ENCODE results near the gene XYLT1.

Gene XYLT1

GRCh38 chr16:17382949-17383863 lies 87.6 kb downstream of the XYLT1 start:
- no peak overlapping the region for H3K4me3 ChIP-seq (ENCODE audit: low read depth, low read length)
- TF ChIP-seq, protein P1, sequence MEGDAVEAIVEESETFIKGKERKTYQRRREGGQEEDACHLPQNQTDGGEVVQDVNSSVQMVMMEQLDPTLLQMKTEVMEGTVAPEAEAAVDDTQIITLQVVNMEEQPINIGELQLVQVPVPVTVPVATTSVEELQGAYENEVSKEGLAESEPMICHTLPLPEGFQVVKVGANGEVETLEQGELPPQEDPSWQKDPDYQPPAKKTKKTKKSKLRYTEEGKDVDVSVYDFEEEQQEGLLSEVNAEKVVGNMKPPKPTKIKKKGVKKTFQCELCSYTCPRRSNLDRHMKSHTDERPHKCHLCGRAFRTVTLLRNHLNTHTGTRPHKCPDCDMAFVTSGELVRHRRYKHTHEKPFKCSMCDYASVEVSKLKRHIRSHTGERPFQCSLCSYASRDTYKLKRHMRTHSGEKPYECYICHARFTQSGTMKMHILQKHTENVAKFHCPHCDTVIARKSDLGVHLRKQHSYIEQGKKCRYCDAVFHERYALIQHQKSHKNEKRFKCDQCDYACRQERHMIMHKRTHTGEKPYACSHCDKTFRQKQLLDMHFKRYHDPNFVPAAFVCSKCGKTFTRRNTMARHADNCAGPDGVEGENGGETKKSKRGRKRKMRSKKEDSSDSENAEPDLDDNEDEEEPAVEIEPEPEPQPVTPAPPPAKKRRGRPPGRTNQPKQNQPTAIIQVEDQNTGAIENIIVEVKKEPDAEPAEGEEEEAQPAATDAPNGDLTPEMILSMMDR (IDR thresholded peaks at IDR 0.05; ENCODE audit: insufficient read depth, low read depth, low read length, missing control alignments), result no peak
- DNase-seq (ENCODE audit: low read depth), result no peak

DNA sequence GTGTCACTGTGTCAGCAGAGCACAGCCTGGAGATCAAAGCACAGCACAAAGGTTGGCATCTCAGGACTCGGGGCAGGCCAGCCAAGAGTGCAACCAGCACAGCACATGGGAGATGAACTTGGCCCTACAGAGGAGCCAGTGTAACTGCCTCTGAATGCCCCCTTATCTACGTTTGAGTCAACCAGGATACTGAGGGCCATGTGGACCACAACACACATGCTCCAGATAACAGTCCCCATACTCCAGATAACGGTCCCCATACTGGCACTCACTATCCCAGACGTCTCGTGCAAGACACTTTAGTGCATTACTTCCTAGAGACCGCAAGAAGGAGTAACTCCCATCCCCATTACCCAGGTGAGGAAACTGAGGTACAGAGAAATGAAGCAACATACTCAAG lies 88.2 kb downstream of the XYLT1 start:
- TF ChIP-seq, protein P1 (IDR thresholded peaks at IDR 0.05; ENCODE audit: insufficient read depth, low read depth, low read length, missing control alignments), result no peak
- H3K4me3 ChIP-seq (ENCODE audit: low read depth, low read length), result no peak overlapping the region
- DNase-seq (ENCODE audit: low read depth), result no peak

GRCh38 chr16:17381784-17382183 lies 89.0 kb downstream of the XYLT1 start:
- no peak for DNase-seq (ENCODE audit: low read depth)
- H3K4me3 ChIP-seq (ENCODE audit: low read depth, low read length), result no peak overlapping the region
- TF ChIP-seq, protein P1 (IDR thresholded peaks at IDR 0.05; ENCODE audit: insufficient read depth, low read depth, low read length, missing control alignments), result no peak

DNA sequence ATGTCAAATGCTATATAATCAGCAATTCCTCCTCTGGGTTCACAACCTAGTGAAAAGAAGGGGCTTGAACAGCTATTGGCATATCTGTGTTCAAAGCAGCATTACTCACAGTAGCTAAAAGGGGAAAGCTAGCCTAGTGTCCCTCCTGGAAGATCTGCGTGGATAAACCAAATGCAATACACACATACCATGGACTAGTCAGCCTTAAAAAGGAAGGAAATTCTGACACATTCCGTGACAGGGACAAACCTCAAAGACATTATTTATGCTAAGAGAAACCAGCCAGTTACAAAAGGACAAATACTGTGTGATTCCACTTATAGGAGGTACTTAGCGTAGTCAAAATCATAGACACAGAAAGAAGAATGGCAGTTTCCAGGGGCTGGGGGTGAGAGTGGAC lies 90.1 kb downstream of the XYLT1 start:
- H3K4me3 ChIP-seq (ENCODE audit: low read depth, low read length), result no peak overlapping the region
- DNase-seq (ENCODE audit: low read depth), result no peak
- TF ChIP-seq, protein P1 (IDR thresholded peaks at IDR 0.05; ENCODE audit: insufficient read depth, low read depth, low read length, missing control alignments), result no peak

DNA sequence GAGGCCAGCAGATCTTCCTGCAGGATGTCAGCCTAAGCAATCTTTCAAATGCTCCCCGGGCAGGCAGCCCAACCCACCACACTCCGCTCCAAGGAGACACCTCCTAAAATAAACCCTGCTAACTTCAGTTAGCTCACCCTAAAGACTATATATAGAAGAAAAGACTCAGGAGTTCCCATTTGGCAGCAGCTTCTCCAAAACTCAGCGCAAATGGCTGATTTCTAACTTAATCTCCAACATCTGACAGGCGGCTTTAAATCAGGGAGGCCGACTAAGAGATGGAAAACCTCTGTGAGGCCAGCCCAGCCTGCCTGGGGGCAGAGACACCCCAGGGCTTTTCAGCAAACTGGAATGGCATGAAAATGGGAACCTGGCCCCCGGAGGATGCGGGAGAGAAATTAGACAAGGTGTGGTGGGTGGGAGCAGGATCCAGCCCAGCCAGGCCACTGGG lies 91.6 kb downstream of the XYLT1 start:
- no peak for DNase-seq (ENCODE audit: low read depth)
- TF ChIP-seq, protein P1 (IDR thresholded peaks at IDR 0.05; ENCODE audit: insufficient read depth, low read depth, low read length, missing control alignments), result no peak

DNA sequence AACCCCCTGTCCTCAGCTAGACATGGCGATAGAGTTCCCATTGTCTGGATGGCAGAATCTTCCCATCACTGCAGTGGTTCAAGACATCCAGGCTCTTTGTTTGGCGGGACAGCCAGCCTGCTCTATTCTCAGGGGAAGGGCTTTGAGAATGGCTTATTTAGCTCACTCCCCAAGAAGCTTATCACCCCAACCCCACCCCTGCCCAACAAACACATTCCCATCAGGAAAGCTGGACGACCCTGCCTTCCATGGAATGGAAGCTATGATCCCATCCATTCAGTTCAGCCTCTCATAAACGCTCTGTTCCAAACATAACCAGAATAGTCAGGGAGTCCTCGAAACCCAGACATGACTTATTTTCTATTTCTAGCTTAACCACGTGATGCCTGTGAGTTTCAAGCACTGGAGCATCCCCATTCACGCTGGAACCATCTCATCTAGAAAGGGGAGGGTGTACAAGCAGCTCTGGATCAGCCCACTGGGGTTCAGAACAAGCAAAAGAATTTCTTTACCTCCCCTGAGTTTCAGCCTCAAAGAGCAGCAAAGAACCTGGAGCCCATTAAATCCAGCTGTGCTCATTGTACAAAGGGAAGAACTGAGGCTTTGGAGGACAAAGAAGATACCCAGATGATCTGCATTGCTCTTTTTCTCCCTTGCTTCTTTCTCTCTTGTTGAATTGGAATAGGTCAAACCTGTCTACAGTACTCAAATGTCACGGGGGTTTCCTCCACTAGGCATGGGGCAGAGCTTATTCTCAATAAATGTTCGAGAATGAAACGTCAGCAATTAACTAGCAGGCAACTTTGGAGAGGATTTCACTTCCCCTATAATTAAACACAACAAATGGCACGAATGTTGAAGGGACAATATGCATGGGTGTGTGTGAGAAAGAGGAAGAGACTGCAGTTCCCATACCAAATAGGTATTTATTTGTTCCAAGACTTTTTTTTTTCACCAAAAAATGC lies 93.1 kb downstream of the XYLT1 start:
- TF ChIP-seq, protein P1 (IDR thresholded peaks at IDR 0.05; ENCODE audit: insufficient read depth, low read depth, low read length, missing control alignments), result no peak
- peak; percentile 54 for DNase-seq (ENCODE audit: low read depth)
- H3K4me3 ChIP-seq (ENCODE audit: low read depth, low read length), result no peak overlapping the region

More for the DNA sequence above, 91.6 kb downstream of the XYLT1 start:
- H3K4me3 ChIP-seq (ENCODE audit: low read depth, low read length), result no peak overlapping the region

Data from GM12865 (cell line).